ENCODE measurements around the gene HEYL.
A peak's percentile ranks its signal among the peaks of the same experiment; 100 is the strongest.
"Not testable (repeated sequence)": the region's sequence is repeated elsewhere in the genome, so short reads cannot be mapped to it uniquely, and the experiment has no call there.

The HEYL gene

DNA sequence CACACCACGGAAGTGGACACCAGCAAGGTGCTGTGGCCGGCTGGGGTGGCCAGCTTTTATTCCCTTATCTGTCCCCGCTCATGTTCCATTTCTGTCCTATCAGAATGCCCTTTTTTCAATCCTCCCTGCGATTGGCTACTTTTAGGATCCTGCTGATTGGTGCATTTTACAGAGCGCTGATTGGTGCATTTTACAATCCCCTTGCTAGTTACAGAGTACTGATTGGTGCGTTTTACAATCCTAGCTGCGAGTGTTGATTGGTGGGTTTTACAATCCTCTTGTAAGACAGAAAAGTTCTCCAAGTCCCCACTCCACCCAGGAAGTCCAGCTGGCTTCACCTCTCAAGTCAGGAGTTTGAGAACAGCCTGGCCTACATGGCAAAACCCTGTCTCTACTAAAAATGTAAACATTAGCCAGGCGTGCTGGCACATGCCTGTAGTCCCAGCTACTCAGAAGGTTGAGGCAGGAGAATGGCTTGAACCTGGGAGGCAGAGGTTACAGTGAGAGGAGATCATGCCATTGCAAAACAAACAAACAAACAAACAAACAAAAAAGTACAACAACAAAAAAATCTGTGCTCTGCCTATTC is 37.7 kb downstream of the HEYL start:
- not testable (repeated sequence) for DNase-seq

DNA sequence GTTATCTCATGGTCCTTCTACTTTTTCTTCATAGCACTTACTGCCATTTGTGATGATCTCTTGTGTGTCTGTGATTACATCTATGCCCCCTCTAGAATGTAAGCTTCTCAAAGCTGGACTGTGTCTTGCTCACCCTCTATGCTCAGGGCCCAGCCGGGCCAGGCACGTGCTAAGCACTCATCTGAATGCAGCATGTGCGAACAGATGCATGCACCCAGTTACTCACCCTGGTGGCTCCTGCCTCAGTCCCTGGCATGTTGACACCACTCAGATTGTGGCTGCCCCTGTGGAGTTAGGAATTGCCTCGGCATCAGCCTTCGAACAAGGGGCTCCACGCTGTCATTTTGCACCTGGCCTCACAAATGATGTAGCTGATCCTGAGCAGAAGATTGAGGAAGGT is 43.3 kb downstream of the HEYL start:
- DNase-seq = no peak

- no peak for DNase-seq
These were observed 46.1 kb downstream of the HEYL start for GRCh38 chr1:39593386-39593785.

DNA sequence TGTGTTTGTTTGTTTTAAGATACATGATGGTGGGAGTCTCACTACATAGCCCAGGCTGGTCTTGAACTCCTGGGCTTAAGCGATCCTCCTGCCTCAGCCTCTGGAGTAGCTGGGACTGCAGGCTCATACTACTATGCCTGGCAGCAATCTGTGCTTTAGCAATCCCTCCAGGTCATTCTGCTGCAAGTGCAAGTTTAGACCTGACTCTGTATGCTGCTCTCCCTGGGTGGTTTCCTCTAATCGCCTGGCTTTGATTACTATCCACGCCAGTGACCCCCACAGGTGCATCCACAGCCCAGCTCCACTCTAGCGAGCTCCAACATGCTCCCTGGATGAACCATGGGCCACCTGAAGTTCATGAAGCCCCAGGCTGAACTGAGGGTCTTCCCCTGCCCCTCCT is 47.4 kb downstream of the HEYL start:
- no peak for DNase-seq

DNA sequence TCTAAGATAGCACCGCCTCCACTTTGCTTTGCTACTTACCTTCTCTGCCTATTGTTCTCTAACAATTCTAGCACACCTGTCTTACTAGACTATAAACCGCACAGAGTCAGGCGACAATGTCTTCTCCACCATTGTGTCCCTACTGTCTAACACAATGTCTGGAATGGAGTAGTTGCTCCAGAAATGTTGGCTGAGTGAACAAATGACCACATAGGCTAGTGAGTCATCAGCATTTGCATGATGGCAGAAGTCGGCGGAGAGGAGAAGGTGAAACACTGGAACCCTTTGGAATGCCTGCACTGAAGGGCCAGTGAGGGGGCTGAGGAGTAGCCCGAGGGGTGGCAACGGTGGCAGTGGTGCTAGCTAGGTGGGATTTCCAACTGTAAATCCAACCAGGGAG is 48.9 kb downstream of the HEYL start:
- DNase-seq = no peak

DNA sequence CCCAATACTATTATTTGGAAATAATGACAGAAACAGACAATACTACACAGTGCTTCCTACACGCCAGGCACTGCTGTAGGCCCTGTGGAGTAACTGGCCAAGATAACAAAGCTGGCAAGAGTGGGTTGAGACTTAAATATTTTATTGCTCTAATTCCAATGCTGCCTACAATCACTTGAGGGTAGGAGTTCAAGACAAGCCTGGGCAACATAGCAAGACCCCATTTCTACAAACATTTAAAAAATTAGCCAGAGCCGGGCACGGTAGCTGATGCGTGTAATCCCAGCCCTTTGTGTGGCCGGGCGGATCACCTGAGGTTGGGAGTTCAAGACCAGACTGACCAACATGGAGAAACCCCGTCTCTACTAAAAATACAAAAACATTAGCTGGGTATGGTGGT is 53.5 kb downstream of the HEYL start:
- DNase-seq = no peak

GRCh38 chr1:39576016-39576657 is 63.3 kb downstream of the HEYL start:
- DNase-seq = peak in 3 of 5 experiments; percentile 18 to 48 (median 33)

GRCh38 chr1:39575191-39576015 is 64.0 kb downstream of the HEYL start:
- DNase-seq = peak; percentile 19 to 71 (median 45)

- DNase-seq = peak in 1 of 5 experiments; percentile 17
These were observed 64.8 kb downstream of the HEYL start for GRCh38 chr1:39574646-39575045.
